Endothelial cell of umbilical vein (primary cell): ENCODE results near the gene NES. TPM values are rescaled to one million over a fixed set of nuclear protein-coding genes. Genes with fewer than 3 reads are reported as not detected.

Experiments used
- BruUV-seq: library from RNA; stranded (reverse); fragments of 400-500 nt; replicated peaks from 2 replicates; lab custom pipeline; 2021; lab: Mats Ljungman, UMichigan
- CTCF ChIA-PET: fragments of 300-600, 350-600 bp; sonication (Branson Sonifier 250); formaldehyde crosslinking; loops from one replicate; lab custom pipeline; 2021; ENCODE audit warnings: antibody characterized with exemption, inconsistent platforms; lab: Charles Lee
- POLR2A ChIA-PET: fragments of 300-600, 350-600 bp; sonication (Branson Sonifier 250); formaldehyde crosslinking; loops from one replicate; lab custom pipeline; 2021; ENCODE audit warnings: antibody characterized with exemption, inconsistent platforms; lab: Charles Lee
- DNase-seq: peaks from one replicate; pipeline ENCODE4 v3.0.0-alpha.2; 2011; ENCODE audit warnings: low read depth, low spot score
- FAIRE-seq: peaks from 2 replicates; lab custom pipeline; 2011; peaks lifted over from hg19 to GRCh38; lab: Jason Lieb, UNC
- H2AFZ ChIP-seq: 2 replicates; pipeline ENCODE4 v1.6.0; 2012; ENCODE audit warnings: low read depth, low read length, control low read depth, inconsistent platforms
- H3K27ac ChIP-seq: 2 replicates; pipeline ENCODE4 v1.5.1; 2011; ENCODE audit warnings: low read depth, mild to moderate bottlenecking, control low read depth, low read length, moderate library complexity; ENCODE audit not compliant: insufficient read depth
- H3K27me3 ChIP-seq, 2 experiments: 2 replicates each; pipeline versions ENCODE4 v1.6.0 to v1.6.1; 2011; ENCODE audit warnings: low read length in 2 of 2, mixed read lengths in 1 of 2; ENCODE audit not compliant: control insufficient read depth in 2 of 2, insufficient read depth in 2 of 2
- H3K36me3 ChIP-seq, 2 experiments: 2 replicates in 1 of 2; 3 replicates in 1 of 2; pipeline ENCODE4 v1.5.1; 2011; ENCODE audit warnings: low read length in 2 of 2, mild to moderate bottlenecking in 1 of 2, moderate library complexity in 1 of 2; ENCODE audit not compliant: control insufficient read depth in 2 of 2, insufficient read depth in 2 of 2; ENCODE audit errors: extremely low read depth in 1 of 2
- H3K4me1 ChIP-seq: 3 replicates; pipeline ENCODE4 v1.5.1; 2011; ENCODE audit warnings: mild to moderate bottlenecking, low read length; ENCODE audit not compliant: control insufficient read depth, insufficient read depth; ENCODE audit errors: extremely low read depth
- H3K4me2 ChIP-seq: 2 replicates; pipeline ENCODE4 v1.6.1; 2011; ENCODE audit warnings: low read length, control low read depth, mixed read lengths; ENCODE audit not compliant: insufficient read depth
- H3K4me3 ChIP-seq, 3 experiments: fragments of 200-600 bp in 1 of 3; sonication (generic), shearing (Covaris generic) in 1 of 3; replicated peaks in 1 of 3; 2 replicates each; pipeline ENCODE4 v1.5.1; 2011 to 2016; ENCODE audit warnings: control low read depth in 3 of 3, low read length in 3 of 3, mild to moderate bottlenecking in 2 of 3, inconsistent platforms in 1 of 3, low read depth in 1 of 3, moderate library complexity in 1 of 3; ENCODE audit not compliant: insufficient read depth in 1 of 3
- H3K79me2 ChIP-seq: 2 replicates; pipeline ENCODE4 v1.6.0; 2012; ENCODE audit warnings: low read length, inconsistent platforms; ENCODE audit not compliant: control insufficient read depth, insufficient read depth
- H3K9ac ChIP-seq: replicated peaks from 2 replicates; pipeline ENCODE3; 2011; ENCODE audit warnings: low read length, control low read depth; ENCODE audit not compliant: insufficient read depth; ENCODE audit errors: extremely low read depth
- H3K9me1 ChIP-seq: replicated peaks from 3 replicates; pipeline ENCODE4 v1.6.0; 2011; ENCODE audit warnings: mild to moderate bottlenecking, low read length; ENCODE audit not compliant: control insufficient read depth, insufficient read depth; ENCODE audit errors: extremely low read depth
- H3K9me3 ChIP-seq: replicated peaks from 2 replicates; pipeline ENCODE4 v1.5.1; 2012; ENCODE audit warnings: low read length, inconsistent platforms; ENCODE audit not compliant: control insufficient read depth, insufficient read depth
- H4K20me1 ChIP-seq: replicated peaks from 2 replicates; pipeline ENCODE3; 2011; ENCODE audit warnings: mild to moderate bottlenecking, low read length; ENCODE audit not compliant: control insufficient read depth, insufficient read depth; ENCODE audit errors: extremely low read depth
- EZH2 ChIP-seq: IDR thresholded peaks from 2 replicates; pipeline ENCODE4 v1.6.1; 2012; ENCODE audit warnings: borderline replicate concordance, low read depth, mild to moderate bottlenecking, moderate library complexity, low read length, inconsistent platforms; ENCODE audit not compliant: severe bottlenecking
- GATA2 ChIP-seq: IDR thresholded peaks from 2 replicates; pipeline ENCODE4 v1.7.0; 2011; ENCODE audit warnings: low read depth, mild to moderate bottlenecking, moderate library complexity, mixed read lengths, low read length; ENCODE audit not compliant: insufficient read length, insufficient read depth
- JUN ChIP-seq: IDR thresholded peaks from 2 replicates; pipeline ENCODE4 v1.6.1; 2011; ENCODE audit warnings: borderline replicate concordance, low read depth; ENCODE audit not compliant: insufficient read length, insufficient read depth
- MYC ChIP-seq: IDR thresholded peaks from one replicate; pipeline ENCODE4 v1.6.1; 2011; ENCODE audit warnings: mild to moderate bottlenecking, low read depth, low read length
- POLR2A ChIP-seq: IDR thresholded peaks from 2 replicates; pipeline ENCODE4 v1.6.1; 2012; ENCODE audit warnings: low read depth, mild to moderate bottlenecking, control low read depth, low read length
- dilution Hi-C: fragments of 300-500 bp; cut with MboI; formaldehyde crosslinking; loops from one replicate; pipeline ENCODE4 v1.15.0; 2019; ENCODE audit warnings: low sequenced_read_pairs; ENCODE audit not compliant: extremely low pct_ligation_motif_present
- intact Hi-C: fragments of 100-400 bp; cut with micrococcal nuclease; formaldehyde crosslinking; loops from one replicate; pipeline ENCODE4 v1.10.0; 2022
- polyA plus RNA-seq, 4 experiments: library from polyadenylated mRNA; depleted of rRNA in 3 of 4; stranded (reverse) in 3 of 4; unstranded in 1 of 4; fragments of >200 nt; gene quantifications; 2 replicates each; pipeline versions ENCODE4 v1.2.1 to v1.2.3, GENCODE V29; 2011 to 2012; ENCODE audit warnings: missing spikeins in 1 of 4
- total RNA-seq: library from RNA; stranded (reverse); gene quantifications from 2 replicates; pipeline ENCODE4 v1.2.3, GENCODE V29; 2021

The NES gene
- total and polyA plus RNA-seq, 2 donors (not counting 3 experiments of a cell fraction or from before 2014, with no cell fraction given) = 19.4 to 274 TPM

- Histone ChIP-seq H2AFZ (no peak overlapping the region), H3K27me3 (peaks cover 84 to 93% of the 10 kb centered on the region in 2 experiments), H3K4me2 (no peak overlapping the region), H3K9me3 (no peaks in the 10 kb centered on the region), H3K36me3 (no peaks in the 10 kb centered on the region), H3K9me1 (no peaks in the 10 kb centered on the region), H3K79me2 (no peaks in the 10 kb centered on the region), H3K4me3 (no peak overlapping the region), H3K27ac (no peak overlapping the region), H3K9ac (no peak overlapping the region), H4K20me1 (no peaks in the 10 kb centered on the region), H3K4me1 (no peaks in the 10 kb centered on the region)
- intact Hi-C loops (no loop called here), dilution Hi-C loops (no loop called here)
- CTCF ChIA-PET = interaction anchor here (0.6 to 3.2 kb wide), 9 partner anchors 13 to 277 kb away, joined by 3 to 20 read pairs (median 5); partner anchors contain the start of gene NES
- DNase-seq = no peak
- POLR2A ChIA-PET = no interaction called here
- FAIRE-seq = no peak
- no TSS peak for BruUV-seq
- peak; percentile 100 for TF ChIP-seq EZH2
- TF ChIP-seq GATA2 = no peak
Observed at GRCh38 chr1:156642265-156643048, 34.8 kb downstream of the NES start.

DNA sequence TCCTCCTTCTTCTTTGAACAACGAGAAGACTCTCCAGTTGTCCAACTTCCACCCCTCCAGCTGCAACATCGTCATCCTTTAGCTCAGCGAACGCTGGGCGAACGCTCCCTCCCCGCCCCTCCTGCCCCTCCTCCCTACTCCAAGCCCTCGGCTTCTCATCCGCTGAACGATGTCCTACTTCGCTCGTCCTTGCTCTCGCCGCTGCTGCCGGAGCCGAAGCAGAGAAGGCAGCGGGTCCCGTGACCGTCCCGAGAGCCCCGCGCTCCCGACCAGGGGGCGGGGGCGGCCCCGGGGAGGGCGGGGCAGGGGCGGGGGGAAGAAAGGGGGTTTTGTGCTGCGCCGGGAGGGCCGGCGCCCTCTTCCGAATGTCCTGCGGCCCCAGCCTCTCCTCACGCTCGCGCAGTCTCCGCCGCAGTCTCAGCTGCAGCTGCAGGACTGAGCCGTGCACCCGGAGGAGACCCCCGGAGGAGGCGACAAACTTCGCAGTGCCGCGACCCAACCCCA lies 35.4 kb downstream of the NES start, which contains the start of gene BCAN:
Gene BCAN (plus strand): TSS at position 357 of the 504 bp plus-strand sequence. CDS start 3,938 bp downstream, outside the sequence.
- Histone ChIP-seq H3K4me2 (no peak within 1 kb of the TSS), H3K9ac (no peak within 1 kb of the TSS), H3K79me2 (no peaks in the 10 kb centered on the region), H3K27me3 (peaks cover 78 to 88% of the 10 kb centered on the region in 2 experiments), H2AFZ (no peak within 1 kb of the TSS), H3K4me3 (no peak within 1 kb of the TSS), H3K27ac (no peak within 1 kb of the TSS), H3K36me3 (no peaks in the 10 kb centered on the region), H4K20me1 (no peaks in the 10 kb centered on the region), H3K9me3 (no peaks in the 10 kb centered on the region), H3K9me1 (no peaks in the 10 kb centered on the region), H3K4me1 (no peaks in the 10 kb centered on the region)
- ChIA-PET CTCF (interaction anchor here (1.0 to 3.2 kb wide), 6 partner anchors 12 to 48 kb away, joined by 3 to 20 read pairs (median 6); no protein-coding TSS in a partner anchor), POLR2A (no interaction called here)
- intact Hi-C loops = no loop called here
- FAIRE-seq = no peak
- no TSS peak for BruUV-seq
- dilution Hi-C loops = no loop called here
- no peak for DNase-seq
- TF ChIP-seq EZH2 = no peak
- TF ChIP-seq GATA2 = no peak
- no peak for TF ChIP-seq JUN
- TF ChIP-seq MYC = no peak
- no peak for TF ChIP-seq POLR2A
